GM18502 (cell line): ENCODE measurements around the gene NANOS2.

Experiments
- ATAC-seq: cut with Tn5 transposase; IDR thresholded peaks from one replicate; pipeline ENCODE4 v1.9.1; 2021; ENCODE audit warnings: mild to moderate bottlenecking; ENCODE audit not compliant: unreplicated experiment, poor library complexity

NANOS2 gene

DNA sequence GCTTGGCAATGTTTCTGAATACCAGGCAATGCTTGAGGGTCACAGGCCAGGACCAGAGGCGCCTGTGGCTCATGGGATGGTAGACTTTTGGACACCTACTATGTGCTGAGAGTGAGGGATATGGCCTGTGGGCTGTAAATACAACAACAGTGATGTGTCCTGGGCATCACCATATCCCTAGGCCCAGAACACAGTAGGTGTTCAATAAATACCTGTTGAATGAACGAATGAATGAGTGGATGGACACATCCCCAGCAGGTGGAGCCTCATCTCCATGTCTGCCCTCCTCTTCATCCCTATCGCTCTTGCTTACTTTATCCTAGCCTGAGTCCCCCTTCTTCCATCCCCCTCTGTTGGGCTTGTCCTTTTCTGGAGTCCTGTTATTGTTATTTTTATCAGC is 16.5 kb upstream of the NANOS2 start:
- ATAC-seq = no peak

DNA sequence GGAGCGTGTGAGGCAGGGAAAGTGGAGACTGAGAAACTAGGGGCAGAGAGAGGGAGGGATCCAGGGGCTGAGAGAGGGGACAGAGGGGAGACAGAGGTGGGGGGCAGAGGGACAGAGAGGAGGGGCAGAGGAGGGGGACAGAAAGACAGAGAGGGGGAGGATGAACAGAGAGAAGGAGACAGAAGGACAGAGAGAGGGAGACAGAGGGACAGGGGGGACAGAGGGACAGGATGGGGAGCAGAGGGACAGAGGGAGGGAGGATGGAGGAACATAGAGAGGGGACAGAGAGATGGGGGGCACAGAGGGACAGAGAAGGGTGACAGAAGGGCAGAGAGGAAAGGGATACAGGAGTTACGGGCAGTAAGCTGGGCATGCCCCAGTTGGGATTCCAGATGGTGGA is 14.7 kb upstream of the NANOS2 start:
- no peak for ATAC-seq

DNA sequence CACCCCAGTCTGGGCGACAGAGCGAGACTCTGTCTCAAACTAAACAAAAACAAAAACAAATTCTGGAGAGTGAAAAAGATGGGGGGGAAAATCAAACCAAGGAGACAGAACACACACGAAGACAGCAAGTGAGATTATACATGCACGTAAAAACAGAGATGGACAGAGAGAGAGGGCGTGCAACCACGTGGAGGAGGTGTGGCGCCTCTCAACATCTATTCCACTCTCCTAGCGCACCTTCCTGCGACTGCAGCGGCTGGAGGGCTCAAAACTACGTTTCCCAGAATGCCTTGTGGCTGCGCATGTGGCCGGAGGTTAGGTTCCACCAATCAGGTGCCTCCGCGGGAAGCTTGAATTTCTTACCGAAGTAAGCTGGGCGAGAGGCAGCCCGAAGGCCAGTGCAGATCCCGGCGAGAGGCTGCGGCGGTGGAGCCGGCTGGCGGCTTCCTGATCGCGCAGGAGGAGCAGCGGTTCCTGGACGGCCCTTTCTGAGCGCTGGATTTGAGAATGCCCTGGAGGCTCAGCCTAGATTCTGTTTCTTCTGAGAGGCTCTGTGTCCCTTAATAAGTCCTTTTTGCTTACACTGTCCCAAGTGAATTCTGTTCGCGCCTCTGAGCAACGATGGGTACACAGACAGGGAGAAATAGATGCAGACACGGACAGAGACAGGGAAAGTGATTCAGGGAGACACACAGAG is 13.1 kb upstream of the NANOS2 start:
- ATAC-seq = peak; percentile 58

DNA sequence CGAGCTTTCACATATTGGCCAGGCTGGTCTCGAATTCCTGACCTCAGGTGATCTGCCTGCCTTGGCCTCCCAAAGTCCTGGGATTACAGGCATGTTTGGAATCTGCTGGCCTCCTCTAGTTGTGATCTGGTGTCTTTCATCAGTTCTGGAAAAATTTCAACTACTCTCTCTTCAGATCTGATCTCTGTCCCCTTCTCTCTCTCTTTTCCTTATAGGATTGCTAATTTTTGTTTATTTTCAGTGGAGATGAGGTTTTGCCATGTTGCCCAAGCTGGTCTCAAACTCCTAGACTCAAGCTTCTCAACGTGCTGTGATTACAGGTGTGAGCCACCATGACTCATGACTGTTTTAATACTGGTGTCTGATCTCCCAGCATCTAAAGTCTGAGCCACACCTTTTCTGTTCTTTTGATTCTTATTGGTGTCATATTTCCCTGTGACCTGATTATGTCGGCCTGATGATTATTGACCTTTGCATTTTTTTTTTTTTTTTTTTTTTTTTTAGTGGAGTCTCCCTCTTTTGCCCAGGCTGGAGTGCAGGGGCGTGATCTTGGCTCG is 10.4 kb upstream of the NANOS2 start:
- no peak for ATAC-seq

DNA sequence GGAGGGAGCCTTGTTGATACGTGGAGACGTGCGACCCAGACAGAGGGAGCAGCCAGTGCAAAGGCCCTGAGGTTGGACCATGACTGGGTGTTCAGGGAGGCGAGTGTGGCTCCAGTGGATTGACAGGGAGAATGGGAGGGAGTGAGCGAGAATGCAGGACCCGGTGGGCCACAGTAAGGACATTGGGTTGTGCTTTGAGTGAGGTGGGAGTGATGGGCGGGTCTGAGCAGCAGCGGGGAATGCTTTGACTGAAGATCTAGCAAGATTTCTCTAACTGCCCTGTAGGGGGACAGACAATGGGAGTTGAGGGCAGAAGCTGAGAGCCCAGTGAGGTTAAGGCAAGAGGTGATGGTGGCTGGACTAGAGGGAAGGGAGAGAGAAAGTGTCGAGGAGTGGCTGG is 7.7 kb upstream of the NANOS2 start:
- no peak for ATAC-seq

DNA sequence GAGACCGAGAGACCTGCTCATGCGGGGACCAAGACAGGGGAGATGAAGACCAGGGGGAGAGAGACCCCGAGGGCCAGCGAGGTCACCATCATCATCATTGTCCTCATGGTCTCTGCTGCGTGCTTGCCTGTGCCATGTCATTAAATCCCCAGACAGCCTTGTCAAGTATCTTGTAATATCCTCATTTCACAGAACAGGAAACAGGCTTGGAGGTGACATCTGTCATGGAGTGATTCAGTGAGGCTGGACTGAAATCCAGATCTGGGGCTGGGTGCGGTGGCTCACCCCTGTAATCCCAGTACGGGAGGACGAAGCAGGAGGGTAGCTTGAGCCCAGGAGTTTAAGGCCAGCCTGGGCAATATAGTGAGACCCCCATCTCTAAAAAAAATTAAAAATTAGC is 5.9 kb upstream of the NANOS2 start:
- ATAC-seq = no peak

DNA sequence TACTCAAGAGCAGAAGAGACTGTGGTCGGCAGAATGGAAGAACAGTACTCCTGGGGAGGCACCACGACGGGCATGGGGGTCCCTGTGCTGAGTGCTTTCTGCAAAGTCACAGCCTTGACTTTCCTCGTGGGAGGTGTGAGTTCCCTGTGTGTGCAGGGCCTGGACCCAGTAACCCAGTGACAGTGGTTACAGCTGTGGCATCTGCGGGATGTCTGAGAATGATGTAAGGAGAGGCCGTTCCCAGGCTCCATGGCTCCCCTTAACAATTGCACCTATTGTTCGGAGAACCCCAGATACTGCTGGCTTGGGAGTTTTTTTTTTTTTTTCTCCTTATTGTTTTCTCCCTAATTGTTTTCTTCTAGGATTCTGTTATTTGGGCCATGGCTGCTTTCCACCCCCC is 5.1 kb upstream of the NANOS2 start:
- no peak for ATAC-seq

DNA sequence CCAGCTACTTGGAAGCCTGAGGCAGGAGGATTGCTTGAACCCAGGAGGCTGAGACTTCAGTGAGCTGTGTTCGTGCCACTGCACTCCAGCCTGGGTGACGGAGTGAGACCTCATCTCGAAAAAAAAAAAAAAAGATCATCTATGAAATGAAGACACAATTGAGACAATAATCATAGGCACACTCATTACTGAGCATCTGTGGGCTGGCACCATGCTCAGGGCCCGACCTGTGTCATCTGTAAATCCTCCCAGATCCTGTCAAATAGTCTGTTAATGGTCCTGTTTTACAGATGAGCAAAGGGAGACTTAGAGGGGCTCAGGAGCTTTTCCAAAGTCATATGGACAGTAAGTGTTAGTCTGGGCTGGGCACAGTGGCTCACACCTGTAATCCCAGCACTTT is 4.1 kb upstream of the NANOS2 start:
- ATAC-seq = no peak

DNA sequence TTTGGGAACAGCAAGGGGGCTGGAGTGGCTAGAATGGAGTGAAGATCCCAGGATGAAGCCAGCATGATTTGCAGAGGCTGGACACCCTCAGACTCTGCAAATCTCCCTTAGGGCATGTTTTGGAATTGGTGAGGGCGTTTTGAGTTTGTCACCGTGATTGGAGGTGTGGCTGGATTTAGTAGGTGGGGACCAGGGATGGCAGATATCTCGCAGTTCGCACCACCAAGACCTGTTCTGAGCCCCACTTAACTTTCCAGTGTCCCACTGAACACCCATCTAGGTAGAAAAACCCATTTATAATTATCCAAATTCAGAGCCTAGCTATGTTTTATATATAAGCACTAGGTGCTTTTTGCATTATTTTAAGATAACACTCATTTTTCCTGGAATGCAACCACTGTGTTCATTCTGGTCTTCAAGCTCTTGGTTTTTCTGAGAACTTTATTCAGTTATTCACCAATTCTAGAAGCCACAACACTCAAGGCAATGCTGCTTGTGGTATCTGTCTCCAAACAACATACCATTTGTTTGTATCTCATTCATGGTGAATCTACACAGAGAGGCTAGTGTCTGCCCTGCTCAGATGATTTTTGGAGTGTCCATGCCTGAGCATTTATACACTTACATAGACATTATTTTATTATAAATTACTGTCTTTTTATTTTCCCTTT is 3.0 kb upstream of the NANOS2 start:
- no peak for ATAC-seq

DNA sequence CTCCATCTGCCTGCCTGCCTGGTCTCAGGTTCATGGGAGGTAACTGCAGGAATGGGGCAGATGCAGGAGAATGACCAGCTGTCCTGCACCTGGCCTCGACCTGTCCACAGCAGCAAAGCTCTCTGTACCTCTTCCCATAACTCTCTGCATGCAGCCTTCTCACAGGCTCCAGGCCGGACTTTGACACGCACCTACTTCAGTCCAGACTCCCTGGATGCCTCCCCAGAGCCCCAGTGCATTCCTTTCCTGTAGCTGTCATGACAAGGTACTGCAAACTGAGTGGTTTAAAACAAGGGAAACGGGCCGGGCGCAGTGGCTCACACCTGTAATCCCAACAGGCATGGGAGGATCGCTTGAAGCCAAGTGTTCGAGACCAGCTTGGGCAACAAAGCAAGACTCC is 3.3 kb downstream of the NANOS2 start:
- no peak for ATAC-seq

DNA sequence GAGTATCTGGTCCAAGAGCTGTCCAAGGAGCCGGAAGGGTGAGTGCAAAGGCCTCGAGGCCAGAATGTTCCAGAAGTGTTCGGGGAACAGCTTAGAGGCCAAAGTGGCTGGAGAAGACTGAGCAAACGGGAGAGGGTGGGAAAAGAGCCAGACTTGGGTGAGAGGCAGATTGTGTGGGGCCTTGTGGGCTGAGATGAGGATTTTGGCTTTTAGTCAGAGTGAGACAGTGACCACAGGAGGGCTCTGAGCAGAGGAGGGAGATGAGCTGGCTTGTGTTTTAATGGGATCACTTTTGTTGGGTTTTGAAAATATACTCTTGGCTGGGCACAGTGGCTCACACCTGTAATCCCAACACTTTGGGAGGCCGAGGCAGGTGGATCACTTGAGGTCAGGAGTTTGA is 5.6 kb downstream of the NANOS2 start:
- no peak for ATAC-seq

DNA sequence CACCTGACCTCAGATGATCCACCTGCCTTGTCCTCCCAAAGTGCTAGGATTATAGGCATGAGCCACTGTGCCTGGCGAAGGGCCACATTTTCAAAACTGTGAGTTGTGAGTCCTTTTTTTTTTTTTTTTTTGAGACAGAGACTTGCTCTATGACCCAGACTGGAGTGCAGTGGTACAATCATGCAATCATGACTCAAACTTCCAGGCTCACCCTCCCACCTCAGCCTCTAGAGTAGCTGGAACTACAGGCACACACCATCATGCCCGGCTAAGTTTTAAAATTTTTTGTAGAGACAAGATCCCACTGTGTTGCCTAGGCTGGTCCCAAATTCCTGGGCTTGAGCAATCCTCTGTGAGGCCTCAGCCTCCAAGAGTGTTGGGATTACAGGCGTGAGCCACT is 8.4 kb downstream of the NANOS2 start:
- no peak for ATAC-seq

DNA sequence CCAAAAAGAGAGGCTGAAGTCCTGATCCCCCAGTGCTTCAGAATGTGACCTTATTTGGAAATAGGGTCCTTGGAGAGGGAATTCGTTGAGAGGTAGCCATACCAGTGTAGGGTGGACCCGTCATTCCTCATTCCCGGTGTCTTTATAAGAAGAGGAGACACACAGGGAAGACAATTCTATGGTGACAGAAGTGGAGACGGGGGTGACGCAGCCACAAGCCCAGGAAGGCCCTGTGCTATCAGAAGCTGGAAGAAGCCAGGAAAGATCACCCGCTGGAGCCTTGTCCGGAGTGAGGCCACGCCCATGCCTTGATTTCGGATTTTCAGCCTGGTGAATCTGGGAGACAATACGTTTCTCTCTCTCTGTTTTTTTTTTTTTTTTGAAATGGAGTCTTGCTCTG is 9.6 kb downstream of the NANOS2 start:
- ATAC-seq = no peak

DNA sequence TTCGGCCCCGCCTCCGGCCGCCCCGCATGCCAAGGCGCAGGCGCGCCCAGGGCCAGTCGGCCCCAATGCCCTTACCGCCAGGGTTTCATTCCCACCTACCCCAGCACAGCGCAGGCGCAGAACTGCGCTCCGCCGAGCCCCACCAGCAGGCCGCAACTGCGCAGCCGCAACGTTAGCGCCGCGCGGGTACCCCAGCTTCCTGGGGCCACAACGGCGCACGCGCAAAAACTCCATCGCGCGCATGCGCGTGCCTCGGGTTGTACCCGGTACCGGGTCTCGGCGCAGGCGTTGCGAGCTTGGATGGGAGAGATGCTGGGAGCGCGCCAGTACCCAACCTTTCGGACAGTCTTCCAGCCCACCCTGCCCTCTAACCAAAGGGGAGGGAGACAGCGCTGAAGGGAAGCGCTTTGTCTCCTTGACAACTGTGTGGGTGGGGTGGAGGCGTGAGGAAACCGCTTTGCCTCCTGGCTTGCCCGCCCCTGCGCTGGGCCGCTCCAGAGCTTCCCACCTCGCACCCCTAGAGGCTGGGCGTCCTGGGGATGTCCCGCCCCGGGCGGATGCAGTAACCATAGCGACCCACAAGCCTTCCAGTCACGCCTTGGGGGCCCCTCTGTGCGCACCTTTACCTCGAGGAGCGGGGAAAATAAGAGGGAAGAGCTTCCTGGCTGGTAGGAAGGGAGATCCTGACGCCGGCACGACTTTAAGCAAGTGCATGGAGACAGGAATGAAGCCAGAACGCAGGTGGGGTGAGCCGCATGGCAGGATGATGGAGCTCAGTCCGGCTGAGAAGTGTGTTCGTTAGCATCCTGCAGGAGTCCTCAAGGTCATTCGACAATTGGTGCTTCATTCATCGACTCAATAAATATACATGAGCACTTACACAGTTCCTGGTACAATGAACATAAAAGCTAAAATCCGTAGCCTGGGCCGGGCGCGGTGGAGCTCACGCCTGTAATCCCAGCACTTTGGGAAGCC is 11.6 kb downstream of the NANOS2 start:
- peak; percentile 91 for ATAC-seq

DNA sequence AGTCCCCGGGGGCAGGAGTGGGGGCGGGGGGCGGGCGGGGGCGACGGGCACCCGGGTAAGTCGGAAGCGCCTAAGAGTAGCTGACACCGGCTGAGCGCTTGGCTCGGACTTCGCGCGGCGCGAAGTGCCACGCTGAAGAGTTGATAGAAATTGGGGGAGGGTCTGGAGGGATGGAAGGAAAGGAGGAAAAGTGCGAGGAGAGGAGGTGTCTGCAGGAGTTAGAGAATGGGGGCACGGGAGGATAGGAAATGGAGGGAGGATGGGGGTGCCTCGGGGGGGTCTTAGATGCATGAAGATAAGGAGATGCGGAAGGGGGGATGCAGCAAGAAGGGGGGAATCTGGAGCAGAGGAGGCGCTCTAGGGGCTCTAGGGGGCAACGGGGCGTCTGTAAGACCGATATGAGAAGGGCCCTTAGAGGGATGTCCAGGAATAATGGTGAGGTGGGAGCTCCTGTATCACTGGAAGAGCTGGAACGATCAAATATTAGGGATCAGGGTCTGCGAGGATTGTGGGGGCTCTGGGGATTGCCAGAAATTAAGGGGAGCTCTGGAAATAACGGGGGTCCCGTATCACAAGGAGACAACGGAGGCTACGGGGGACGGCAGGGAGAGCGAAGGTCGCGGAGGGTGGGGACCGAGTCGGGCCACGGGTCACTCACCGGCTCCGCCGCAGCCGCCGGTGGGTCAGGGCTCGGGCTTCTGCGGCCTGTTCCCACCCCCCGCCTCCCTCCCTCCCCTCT is 12.5 kb downstream of the NANOS2 start, which contains the start of gene MYPOP:
MYPOP (minus strand) TSS at position 702 of the 739 bp plus-strand sequence. CDS start 840 bp downstream, outside the sequence.
- ATAC-seq = no peak

DNA sequence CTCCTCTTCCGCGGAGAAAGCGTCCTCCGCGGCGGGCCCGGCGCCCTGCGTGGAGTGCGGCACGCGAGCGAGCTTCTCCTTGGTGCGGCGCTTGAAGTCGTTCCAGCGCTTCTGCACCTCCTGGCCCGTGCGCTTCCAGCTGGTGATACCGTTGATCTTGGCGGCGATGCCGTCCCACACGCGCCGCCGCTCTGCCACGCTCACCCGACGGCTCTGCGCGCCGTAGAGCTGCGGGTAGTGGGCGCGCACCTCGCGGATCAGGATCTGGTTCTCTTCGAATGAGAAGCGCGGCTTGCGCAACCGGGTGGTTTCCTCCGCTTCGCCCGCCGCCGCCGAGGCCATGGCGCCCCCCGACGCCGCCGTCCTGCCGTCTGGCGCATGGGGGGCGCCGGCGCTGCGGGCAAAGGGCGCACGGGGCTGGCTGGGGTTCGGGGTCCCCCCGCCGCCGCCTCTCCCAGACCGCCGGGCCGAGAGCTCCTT is 13.1 kb downstream of the NANOS2 start:
- no peak for ATAC-seq

DNA sequence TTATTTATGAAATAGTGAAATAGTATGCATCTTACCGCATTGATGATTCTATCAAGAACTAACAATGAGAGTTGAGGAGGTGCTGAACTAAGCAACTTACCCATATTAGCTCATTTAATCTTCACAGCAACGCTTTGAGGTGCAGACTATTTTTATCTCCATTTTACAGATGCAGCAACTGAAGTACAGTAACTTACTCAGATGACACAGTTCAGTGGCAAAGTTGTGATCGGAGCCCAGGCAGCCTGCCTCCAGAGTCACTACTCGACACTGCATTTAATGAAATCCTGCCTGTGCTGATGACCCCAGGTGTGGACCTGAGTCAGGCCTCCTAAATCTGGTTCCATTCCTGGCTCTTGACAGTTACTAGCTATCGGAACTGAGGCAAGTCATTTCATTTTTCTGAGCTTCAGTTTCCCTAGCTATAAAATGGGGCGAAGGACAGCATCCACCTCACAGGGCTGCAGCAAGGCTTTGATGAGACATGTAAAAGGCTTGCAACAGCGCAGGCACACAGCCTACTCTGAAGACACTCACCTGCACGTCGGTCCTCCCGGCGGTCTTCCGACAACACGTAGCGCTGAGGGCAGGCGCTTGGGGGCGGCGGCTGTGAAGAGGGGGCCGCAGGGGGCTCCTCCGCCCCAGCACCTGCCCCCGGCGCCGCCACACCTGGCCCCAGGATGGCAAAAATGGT is 13.7 kb downstream of the NANOS2 start:
- no peak for ATAC-seq

DNA sequence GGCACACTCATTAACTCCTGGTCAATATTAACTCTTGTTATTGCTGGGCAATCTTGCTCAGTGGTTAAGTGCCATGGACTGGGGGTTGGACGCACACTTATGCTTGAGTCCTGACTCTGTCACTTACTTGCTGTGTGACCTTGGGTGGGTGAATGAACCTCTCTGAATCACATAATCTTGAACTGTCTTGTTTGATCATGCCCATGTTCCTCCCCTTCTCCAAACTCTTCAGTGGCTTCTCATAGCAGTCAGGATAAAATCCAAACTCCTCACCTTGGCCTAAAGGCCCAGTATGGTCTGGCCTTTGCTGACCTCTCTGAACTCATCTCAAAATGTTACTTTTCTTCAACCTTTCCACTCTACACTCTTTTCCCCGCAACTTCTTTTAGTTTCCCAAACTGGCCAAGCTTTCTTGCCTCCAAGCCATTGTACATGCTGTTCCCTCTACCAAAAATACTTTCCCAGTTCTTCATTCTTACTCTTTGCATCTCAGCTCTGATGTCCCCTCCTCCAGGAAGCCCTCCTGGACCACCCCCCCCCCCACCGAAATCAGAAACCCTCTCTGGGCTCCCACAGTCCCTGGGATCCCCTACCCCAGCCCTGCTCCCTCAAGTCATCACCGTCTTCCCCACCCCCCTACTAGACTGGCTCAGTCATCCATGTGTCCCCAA is 14.5 kb downstream of the NANOS2 start:
- ATAC-seq = no peak

DNA sequence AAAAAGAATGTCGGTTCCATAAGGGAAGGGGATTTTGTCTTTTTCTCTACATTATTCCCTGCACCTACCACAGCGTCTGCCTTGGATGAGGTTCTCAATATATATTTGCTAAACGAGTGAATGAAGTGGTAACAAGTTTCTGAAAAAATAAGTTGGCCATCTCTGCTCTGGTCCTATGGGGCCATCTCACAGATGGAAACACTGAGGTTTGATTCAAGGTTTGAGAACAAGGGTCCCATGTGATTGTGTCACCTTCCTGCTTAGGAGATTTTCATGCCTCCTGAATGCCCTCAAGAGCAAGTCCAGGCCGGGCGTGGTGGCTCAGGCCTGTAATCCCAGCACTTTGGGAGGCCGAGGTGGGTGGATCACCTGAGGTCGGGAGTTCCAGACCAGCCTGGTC is 15.3 kb downstream of the NANOS2 start:
- no peak for ATAC-seq
